T-helper 1 cell treated with Interleukin-12 subunit alpha and Interleukin-12 subunit beta and Interleukin-4 antibody, amounts not matched to agents 30 ng/mL and 1 ng/mL, for 36 hours (primary cell): ENCODE results near the gene ARHGAP33. TPM values are rescaled to one million over a fixed set of nuclear protein-coding genes. Genes with fewer than 3 reads are reported as not detected.

ENCODE experiments used
- intact Hi-C: fragments of 100-400 bp; cut with micrococcal nuclease; formaldehyde crosslinking; loops from one replicate; pipeline ENCODE4 v1.15.1; 2024
- total RNA-seq: library from RNA; stranded (reverse); gene quantifications from 2 replicates; pipeline ENCODE4 v1.2.3, GENCODE V29; 2022

ARHGAP33 gene
- total RNA-seq, 1 donor from 2014 or later, result 43.7 TPM

- intact Hi-C loops, result loop anchor here (1.0 to 2.0 kb wide), 13 partner anchors 16 to 341 kb away; partner anchors contain the start of genes ALKBH6, COX6B1, LIN37 and PROSER3
These were observed 904 bp upstream of the ARHGAP33 start for GRCh38 chr19:35774274-35775045.

GRCh38 chr19:35775046-35775297 is 392 bp upstream of the ARHGAP33 start:
- intact Hi-C loops, result loop anchor here (1.0 to 2.0 kb wide), 13 partner anchors 17 to 340 kb away; partner anchors contain the start of genes ALKBH6, COX6B1, LIN37 and PROSER3

GRCh38 chr19:35776102-35776788 is 881 bp downstream of the ARHGAP33 start:
- intact Hi-C loops, result no loop called here

- intact Hi-C loops, result no loop called here
These were observed 1.9 kb downstream of the ARHGAP33 start for GRCh38 chr19:35777086-35777841.

- intact Hi-C loops, result no loop called here
These were observed 2.6 kb downstream of the ARHGAP33 start for GRCh38 chr19:35777961-35778360.

GRCh38 chr19:35779033-35779432 is 3.7 kb downstream of the ARHGAP33 start:
- intact Hi-C loops, result no loop called here

GRCh38 chr19:35780058-35780457 is 4.7 kb downstream of the ARHGAP33 start:
- intact Hi-C loops, result no loop called here

GRCh38 chr19:35780717-35781116 is 5.4 kb downstream of the ARHGAP33 start:
- intact Hi-C loops, result no loop called here

GRCh38 chr19:35781650-35782049 is 6.3 kb downstream of the ARHGAP33 start:
- intact Hi-C loops, result no loop called here

- intact Hi-C loops, result no loop called here
These were observed 7.2 kb downstream of the ARHGAP33 start for GRCh38 chr19:35782589-35782988.

GRCh38 chr19:35783469-35784434 is 8.4 kb downstream of the ARHGAP33 start:
- intact Hi-C loops, result no loop called here

GRCh38 chr19:35784503-35785338 is 9.4 kb downstream of the ARHGAP33 start:
- intact Hi-C loops, result no loop called here

- intact Hi-C loops, result no loop called here
These were observed 9.9 kb downstream of the ARHGAP33 start for GRCh38 chr19:35785339-35785627.

GRCh38 chr19:35786299-35787160 is 11.2 kb downstream of the ARHGAP33 start:
- intact Hi-C loops, result no loop called here

GRCh38 chr19:35787227-35787799 is 11.9 kb downstream of the ARHGAP33 start:
- intact Hi-C loops, result no loop called here

GRCh38 chr19:35788205-35788960 is 13.0 kb downstream of the ARHGAP33 start:
- intact Hi-C loops, result no loop called here

- intact Hi-C loops, result no loop called here
These were observed 14.0 kb downstream of the ARHGAP33 start for GRCh38 chr19:35789195-35789977.
